GM19438 (cell line): ENCODE data around the gene PRPS1L1.

Experiments
- ATAC-seq: cut with Tn5 transposase; IDR thresholded peaks from one replicate; pipeline ENCODE4 v1.9.1; 2021; ENCODE audit warnings: low read depth; ENCODE audit not compliant: unreplicated experiment

The PRPS1L1 gene

DNA sequence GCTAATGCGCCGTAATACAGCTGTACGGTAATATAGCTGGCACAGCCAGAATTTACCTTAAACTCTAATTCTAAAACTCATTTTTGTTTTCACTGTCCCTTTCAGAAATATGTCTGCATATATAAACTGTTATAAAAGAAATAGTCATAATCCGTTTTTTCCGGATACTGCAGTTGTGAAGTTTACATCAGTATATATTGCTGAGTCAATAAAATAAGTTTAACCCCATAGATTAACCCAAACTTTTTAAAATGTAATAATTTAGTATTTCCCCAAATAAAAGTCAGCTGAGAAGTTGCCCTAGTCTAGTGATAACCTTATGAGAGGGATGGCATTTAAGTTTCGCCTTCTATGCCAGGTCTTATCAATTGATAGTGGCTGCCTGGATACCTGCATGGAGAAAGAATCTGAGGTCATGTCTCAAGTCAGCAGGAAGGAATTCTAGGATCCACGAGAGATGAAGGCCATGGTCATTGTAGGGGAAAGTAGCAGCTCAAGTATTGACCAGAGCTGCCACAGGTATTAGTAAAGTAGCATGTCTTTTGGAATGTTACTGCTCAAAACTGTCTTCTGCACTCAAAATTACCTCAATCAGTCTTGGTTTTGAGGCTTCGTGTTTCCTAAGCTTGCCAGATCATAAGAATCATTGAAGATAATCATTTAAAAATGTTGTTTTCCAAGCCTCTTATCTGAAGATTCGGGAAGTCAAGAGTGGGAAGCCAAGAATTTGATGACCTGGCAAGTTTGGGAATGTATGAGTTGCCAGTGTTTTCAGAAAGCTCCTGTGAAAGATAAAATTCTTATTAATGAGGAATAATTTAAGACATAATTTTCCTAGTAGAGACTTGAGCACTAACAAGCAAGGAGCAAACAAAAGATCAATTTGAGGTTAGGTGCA, 10.8 kb downstream of the PRPS1L1 start:
- ATAC-seq, result no peak

DNA sequence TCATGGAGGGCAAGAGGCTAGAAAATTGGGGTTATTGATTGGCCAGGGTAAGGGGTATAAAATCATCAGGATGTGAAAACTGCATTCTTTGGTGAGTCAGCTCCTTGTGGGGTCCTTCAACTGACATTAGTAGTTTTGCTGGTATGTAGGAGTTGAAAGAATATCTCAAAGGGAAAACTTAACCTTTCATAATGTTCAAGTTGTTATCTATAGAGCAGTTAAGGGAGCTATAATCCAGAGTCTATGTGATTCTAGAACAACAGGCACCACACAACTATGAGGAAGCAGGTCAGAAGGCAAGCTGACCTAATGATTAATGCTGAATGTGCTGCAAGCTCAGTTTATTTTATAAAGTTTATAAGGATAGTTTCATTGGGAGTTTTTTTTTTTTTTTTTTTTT, 13.7 kb downstream of the PRPS1L1 start:
- ATAC-seq, result no peak

DNA sequence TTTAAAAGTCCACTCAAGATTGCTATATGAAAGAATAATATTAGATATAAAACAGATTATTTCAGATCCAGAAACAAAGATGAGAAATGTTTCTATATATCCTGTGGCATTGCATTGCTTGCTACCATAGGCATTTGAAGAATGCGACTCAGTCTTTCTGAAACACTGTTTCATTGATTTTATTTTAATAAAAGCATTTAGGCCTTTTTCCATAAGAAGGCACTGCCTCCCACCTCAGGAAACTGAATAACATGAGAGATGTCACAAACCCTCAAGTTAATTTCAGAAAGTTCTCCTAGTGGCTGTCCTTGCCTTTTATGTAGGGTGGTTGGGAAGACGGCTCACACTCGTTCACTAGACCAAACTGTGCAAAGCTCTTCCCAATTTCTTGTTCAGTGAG, 23.3 kb downstream of the PRPS1L1 start:
- ATAC-seq, result no peak

DNA sequence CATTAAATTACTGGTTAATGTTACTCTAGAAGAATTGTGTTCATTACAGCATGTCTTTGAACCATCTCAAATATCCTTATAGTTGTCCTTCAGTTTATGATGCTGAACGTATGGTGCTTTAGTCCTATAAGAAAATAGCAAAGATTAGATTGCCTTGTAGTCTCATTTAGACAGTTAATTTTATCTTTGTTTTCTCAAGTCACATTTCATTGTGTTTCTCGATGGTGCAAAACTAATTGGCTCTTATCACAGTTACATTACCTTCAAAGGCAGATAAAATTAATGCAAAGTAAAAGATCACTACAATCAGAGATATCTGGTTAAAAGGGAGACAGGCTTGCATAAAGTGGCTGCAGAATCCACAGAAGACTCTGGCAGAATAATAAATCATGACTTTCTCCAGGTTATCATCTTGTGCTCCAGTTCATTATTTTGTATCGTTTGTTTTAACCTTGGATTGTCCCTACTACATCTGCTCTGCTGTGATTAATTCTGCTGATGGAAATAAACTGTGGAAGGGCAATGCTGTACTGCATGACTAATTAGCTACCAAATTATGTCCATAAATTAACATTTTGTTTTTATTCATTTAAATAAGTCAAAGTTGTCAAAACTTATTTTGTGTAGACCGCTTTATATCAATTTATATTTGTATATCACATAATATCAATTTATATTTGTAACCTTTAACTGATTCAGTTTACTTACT, 24.2 kb downstream of the PRPS1L1 start:
- no peak for ATAC-seq

DNA sequence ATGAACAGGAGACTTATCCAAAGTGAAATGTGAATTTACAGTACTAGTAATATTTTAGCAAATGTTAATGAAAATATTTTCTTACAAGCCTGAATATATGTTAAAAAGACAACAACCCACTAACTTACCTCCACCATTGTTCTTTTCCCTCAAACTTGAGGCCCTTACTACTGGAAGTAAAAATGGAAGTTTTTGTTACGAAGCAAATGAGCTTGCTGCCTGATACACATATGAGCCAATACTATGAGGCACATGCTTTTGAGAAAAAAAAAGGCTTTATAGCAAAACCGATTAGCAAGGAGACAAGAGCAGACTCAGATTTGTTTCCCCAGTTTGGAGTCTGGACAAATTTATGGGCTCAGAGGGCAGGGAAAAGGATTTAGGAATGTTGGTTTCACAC, 29.0 kb downstream of the PRPS1L1 start:
- no peak for ATAC-seq

DNA sequence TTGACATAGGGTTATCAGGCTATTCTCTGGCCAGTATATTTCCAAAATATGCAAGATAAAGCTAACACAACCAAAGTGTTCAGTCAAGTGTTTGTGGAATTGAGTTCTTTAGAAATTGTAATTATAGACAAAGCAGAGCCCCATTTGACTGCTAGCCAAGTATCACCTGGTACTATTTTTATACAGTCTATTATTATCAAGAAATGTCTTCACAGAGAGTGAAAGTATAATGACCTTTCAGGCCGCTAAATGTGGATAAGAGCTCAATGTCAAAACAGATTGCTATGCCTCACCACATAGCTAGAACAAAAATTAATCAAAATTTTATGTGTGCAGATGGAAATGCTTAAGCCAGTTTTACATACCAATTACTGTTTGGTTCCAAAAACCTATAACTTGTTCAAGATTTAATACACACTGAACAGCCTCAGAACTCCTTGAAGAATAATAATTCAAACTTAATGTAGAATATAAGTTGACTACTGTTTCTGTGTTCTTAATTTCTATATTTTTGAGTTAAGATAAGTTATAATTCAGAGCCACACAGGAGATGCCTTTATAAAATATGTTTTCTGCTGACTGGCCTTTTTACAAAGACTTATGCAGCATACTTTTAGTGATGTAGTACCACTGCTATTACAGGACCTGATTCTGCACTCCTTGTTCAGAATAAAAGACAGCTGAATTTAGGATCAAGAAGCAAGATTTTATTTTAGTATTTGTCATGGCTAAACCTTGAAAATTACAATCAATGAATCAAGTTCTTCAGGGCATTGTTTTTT, 31.0 kb downstream of the PRPS1L1 start:
- ATAC-seq, result no peak

DNA sequence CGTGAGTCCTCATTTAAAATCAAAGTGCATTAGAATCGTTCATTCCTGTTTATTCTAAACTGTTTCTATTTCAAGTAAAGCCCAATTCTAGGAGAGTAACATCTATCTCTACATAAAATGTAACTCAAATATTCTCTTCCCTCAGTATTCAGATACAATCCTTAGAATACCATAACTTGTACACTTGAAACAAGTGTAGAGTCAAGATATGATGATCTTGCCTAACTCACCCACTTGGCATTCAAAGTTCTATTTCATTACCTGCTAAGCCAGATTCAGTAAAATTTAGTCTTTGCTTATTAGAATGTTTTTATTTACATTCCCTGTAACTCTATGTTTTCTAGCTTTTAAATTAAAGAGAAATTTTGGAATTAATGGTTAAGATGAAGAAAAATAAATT, 31.6 kb downstream of the PRPS1L1 start:
- ATAC-seq, result no peak

DNA sequence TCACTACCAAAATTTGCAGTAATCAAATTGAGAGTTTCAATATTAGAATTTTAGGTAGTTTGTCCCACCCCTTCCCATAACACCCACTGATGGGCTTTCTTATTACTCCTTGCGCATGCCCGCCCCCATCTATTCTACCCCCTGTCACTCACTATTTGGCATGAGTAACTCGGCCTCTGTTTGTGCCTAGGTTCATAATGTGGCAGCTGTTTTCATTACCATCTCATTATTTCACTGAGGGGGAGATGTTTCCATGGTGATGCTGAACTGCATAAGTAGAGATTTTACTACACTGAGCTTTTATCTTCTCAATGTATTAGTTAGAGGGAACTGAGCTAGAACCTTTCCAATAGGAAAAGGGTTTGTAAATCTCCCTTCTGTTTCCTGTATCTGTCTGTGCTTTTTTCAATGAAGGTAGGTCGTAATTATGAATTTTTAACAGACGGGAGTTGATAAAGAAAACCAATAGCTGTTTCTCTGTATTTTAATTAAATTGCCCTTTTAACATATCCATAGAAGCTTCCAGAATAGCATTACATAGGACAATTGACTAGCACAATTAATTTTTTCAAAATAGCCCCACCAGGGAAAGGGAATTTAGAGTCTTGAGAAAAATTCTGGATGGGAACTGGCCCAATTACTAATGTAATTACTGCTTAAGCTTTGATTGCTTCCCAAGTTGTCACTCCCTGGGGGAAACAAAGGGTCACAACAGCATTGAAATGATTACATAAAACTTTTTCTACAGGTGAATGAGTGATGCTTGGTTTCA, 33.4 kb downstream of the PRPS1L1 start:
- no peak for ATAC-seq

DNA sequence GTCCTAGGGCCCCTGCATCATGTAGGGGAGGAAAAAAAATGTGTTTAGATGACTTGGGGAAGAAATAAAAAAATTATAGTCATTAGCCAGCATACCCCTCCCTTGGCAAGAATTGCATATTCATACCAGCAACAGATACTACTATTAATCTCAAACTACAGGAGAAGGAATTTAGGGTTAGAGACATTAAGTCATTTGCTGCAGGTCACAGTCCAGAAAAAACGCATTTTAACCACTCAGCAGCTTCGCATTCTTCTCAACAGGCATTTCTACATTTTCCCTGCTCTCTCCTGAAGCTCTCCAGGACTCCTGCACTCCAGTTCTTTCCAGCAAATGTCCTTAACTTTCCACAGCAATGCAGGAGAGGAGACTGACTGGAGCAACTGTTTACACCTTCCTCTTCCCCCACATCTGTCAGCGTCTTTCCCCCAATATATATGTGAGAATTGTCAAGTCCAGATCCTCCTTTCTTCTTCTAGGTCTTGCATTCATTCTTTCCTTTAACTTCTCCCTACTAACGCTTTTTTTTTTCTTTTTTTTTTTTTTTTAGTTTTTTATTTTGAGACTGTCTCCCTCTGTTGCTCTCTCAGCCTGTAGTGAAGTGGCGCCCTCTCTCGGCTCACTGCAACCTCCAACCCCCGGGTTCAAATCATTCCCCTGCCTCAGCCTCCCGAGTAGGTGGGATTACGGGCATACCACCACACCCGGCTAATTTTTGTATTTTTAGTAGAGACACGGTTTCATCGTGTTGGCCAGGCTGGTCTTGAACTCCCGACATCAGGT, 35.6 kb downstream of the PRPS1L1 start:
- no peak for ATAC-seq

DNA sequence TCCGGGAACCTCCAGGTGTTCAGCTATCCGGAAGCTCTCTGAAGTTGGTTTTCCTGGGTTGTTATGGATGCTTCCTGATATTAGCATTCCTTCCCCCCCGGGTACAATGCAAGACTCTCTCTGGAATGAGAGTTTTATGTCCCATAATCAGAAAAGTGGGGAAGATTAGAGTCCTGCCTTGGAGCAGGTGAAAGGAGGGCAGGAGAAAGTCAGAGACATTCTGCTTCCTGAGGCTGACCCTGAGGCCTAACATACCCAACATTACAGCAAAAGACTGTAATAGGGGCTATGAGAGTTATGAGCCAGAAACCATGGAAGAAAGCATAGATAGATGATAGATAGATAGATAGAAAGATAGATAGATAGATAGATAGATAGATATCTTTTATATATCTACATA, 36.9 kb downstream of the PRPS1L1 start:
- ATAC-seq, result no peak

DNA sequence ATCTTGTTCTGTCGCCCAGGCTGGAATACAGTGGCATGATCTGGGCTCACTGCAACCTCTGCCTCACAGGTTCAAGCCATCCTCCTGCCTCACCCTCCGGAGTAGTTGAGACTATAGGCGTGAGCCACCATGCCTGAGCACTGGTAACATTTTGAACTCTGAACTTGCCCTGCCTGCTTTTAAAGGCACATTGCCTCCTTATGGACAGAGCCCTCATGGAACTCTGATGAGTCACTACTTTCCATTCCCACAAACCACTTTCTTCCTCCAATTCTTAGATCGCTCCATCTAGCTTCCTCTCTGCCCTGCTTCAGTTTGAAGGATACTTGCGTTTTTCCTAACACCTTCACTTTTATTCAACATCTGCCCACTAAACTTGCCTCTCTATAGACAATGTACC, 38.1 kb downstream of the PRPS1L1 start:
- ATAC-seq, result no peak

DNA sequence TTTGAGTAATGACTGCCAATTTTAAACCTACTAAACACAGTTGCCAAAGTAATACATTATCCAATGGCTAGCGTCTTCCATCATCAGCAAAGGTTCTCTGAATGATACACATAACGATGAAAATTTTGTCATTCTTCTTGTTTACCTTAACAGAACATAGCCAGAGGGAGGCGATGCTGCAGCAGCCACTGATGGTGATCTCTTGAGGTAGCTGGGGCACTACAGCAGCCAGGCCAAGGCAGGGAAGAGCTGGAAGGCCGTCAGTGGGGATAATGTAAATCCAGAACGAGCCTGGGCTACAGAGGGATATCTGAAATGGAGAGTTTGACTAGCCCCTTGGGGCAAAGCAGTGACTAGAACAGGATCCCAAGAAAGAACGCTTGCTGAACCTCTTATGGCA, 38.8 kb downstream of the PRPS1L1 start:
- ATAC-seq, result no peak

DNA sequence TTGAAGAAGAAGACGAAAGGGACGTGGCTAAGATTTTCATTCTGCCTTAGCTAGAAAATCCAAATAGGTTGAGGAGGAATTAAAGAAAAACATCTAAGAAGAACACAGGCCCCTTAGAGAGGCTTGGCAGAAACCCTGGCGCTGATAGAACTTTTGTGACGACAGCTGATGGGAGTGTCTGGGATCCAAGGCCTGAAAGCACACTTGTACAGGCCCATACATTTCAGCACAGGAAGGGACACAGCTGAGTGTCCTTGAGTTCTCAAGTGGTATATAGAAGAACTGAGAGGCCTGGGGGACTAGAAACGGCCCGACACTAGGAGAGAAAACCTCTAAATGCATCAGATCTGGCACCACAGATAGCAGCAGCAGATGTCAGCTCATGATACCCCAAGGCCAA, 39.5 kb downstream of the PRPS1L1 start:
- ATAC-seq, result no peak

DNA sequence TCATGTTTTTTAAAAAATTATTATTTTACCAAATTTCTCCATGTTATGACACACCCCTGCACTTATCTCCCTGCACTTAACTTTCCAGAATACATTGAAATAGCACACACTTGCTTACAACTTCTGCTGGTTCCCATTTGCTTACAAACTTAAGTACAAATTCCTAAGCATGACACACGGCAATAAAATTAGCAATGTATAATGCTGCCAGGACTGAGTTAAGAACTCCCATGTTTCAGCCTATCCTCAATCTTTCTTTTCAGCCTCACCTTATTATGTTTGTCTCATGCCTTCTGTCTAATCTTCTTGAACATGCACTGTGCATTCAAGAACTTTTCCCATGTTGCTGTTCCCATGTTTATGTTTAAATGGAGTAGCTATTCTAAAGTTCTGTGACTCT, 40.8 kb downstream of the PRPS1L1 start:
- no peak for ATAC-seq

DNA sequence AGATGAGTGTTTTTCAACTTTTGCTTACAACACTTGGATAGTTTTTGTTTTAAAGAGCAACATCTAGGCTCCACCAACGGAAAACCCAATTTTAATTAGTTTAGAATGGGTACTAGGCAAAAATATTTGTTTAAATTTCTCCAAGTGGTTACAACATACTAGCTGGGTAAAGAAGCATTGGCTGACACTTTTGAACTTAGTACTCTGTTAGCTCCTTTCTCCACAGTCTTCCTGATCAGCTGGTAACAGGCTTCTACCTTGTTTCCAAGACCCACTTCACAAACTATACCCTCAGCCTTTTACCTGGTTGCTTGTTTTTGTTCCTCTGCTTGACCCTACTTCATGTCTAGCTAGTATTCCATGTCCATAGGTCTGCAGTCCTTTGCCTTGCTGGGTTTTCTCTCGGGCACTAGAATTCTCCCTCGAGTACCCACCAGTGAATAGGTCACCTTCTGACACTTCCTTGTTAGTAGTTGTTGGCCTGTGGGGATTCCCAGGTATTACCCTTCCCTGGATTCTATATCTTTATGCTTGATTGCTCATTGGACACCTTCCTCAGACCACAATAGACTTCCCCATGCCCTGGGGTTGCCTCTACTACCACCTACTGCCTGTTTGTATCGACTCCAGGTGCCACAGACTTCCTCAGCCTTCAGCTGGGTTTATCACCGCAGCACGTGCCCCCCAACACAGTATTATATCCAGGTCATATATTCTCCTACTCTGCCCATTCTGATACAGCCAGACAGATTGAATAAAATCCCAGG, 42.0 kb downstream of the PRPS1L1 start:
- no peak for ATAC-seq

DNA sequence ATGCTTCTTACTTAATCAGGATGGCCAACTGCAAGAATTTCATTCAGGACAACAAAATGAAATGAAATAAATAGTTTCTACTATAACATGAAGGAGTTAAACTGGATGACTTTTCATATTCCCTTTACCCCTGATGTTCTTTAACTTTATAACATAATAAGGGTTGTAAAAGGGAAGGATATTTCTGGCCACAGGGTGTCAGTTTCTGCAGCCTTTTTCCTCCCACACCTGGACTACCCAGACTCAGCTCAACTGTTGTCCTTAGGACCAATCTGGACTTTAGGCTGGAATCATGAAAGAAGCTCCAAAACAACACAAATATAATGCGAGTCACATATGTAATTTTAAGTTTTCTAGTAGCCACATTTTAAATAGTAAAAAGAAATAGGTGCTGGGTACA, 43.4 kb downstream of the PRPS1L1 start:
- no peak for ATAC-seq

DNA sequence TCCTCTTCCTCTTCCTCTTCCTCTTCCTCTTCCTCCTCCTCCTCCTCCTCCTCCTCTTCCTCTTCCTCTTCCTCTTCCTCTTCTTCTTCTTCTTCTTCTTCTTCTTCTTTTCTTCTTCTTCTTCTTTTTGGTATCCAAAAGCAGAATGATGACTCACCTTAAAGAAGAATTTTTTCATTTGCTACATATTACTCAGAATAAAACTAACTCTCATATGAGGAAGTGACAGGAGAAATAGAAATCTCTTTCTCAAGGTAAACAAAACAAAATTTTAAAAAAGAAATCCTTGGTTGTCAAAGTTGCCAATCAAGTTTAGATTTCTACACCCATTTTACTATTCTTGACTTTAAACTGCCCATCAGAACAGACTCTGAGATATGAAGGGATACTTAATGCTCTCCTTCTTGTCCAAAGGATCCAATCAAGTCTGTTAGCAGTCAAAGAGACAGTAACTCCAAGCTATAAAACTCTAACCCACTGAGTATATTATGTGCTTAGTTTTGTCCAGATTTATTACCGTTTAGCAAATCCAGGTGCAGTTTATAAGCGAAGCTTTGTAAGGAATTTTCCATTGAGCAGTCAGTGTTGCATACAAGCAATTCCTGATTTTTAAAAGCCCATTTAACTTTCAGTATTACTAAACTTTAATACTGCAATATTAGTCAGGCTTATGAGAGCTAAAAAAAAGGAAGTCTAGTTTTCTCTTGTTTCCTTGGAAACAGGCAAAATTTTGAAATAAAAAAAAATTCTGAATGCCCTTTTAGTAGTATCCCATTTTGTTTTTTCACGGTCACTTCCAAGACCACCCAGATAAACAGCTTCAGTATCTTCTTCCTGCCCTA, 44.2 kb downstream of the PRPS1L1 start:
- no peak for ATAC-seq

DNA sequence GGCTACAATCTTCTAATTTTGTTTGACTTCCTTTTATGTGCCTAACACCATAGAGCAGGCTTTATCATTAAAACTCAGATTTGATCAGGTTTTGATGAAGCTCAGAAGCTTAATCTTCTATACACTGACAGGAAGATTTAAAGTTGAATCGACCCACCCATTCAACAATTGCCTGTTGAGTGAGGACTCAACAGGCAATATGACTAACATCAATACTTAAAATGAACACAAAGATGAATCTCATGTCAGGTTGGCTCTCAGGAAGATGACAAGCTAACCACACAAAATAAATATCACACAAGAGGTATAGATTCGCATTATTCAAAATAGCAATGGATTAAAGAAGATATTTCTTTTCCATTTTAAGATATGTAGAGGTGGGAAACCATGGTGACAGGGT, 50.7 kb downstream of the PRPS1L1 start:
- ATAC-seq, result no peak
